Activated CD8-positive, alpha-beta T cell treated with anti-CD3 and anti-CD28 coated beads, Interleukin-2, amount 10 ng/mL, durations not matched to agents 7 days and 5 days (primary cell): ENCODE results near the gene LRP2. TPM values are rescaled to one million over a fixed set of nuclear protein-coding genes. Genes with fewer than 3 reads are reported as not detected.

Experiments
- ATAC-seq: fragments of 150-1000 bp; cut with Tn5 transposase; one replicate; pipeline ENCODE4 v1.10.0; 2021; ENCODE audit warnings: moderate library complexity
- CTCF ChIA-PET: fragments of 350-600 bp; sonication (Branson Sonifier 250); formaldehyde crosslinking; loops from one replicate; lab custom pipeline; 2021; ENCODE audit warnings: antibody characterized with exemption; lab: Charles Lee
- POLR2A ChIA-PET: fragments of 350-600 bp; sonication (Branson Sonifier 250); formaldehyde crosslinking; loops from one replicate; lab custom pipeline; 2021; ENCODE audit warnings: antibody characterized with exemption; lab: Charles Lee
- DNase-seq: peaks from one replicate; pipeline ENCODE4 v3.0.0-alpha.2; 2020
- H3K27ac Mint-ChIP-seq: one replicate; pipeline ENCODE4 v1.8.0; 2021; ENCODE audit warnings: mild to moderate bottlenecking, mixed read lengths
- H3K27me3 Mint-ChIP-seq: one replicate; pipeline ENCODE4 v1.8.0; 2021; ENCODE audit warnings: low read depth, mixed read lengths
- H3K36me3 Mint-ChIP-seq: one replicate; pipeline ENCODE4 v1.8.0; 2021; ENCODE audit warnings: low read depth, mixed read lengths
- H3K4me1 Mint-ChIP-seq: one replicate; pipeline ENCODE4 v1.8.0; 2021; ENCODE audit warnings: low read depth, mixed read lengths
- H3K4me3 Mint-ChIP-seq: one replicate; pipeline ENCODE4 v1.8.0; 2021; ENCODE audit warnings: mild to moderate bottlenecking, mixed read lengths
- H3K9me3 Mint-ChIP-seq: one replicate; pipeline ENCODE4 v1.8.0; 2022; ENCODE audit warnings: mixed read lengths; ENCODE audit not compliant: insufficient read depth
- total RNA-seq, 2 experiments: library from RNA; stranded (reverse); gene quantifications; one replicate each; pipeline ENCODE4 v1.2.3, GENCODE V29; 2021

The LRP2 gene
- total RNA-seq, 2 experiments from 2014 or later, result 0.03 to 0.21 TPM

DNA sequence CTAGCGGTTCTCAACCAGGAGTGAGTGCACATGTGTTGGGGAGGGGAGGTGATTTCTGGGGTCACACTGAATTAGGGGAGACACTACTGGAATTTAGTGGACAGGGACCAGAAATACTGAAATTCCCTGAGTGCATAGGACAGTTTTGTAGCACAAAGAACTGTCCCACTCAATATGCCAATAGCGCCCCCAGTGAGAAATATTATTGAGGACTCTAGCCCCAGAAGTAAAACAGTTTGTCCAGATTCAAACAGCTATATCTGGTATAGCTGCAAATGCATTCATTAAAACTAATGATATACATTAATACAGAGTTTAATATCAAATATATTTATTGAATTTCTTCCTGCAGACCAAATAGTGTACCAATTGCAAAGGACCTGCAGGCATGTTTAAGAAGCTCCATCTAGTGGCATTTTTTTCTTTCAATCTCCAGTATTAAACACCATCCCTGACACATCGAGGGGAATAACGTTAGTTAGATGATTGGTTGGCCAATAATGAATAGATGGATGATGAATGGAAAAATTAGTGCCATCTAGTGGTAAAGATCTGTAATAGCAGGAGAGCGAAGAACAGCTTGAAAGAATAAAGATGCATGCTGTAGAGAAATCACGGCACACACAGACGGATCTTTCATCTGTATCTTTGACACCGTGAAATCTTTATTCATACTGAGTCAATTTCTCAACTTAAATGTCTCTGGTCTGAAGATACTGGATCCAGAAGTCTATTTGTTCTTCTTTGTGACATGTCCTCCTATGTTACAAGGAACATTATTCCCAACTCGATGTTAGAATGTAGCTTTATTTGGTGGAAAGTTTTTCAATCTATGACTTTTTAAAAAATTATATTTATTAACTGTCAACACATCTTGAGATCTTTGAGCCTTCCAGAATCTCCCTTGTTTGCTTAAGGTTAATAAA is 230.5 kb downstream of the LRP2 start:
- Mint-ChIP-seq H3K27me3 (peaks cover 2% of the 10 kb centered on the region), H3K36me3 (no peaks in the 10 kb centered on the region), H3K4me1 (peaks cover 11% of the 10 kb centered on the region), H3K9me3 (no peaks in the 10 kb centered on the region), H3K4me3 (no peak overlapping the region), H3K27ac (no peak overlapping the region)
- DNase-seq, result no peak
- peak; percentile 79 for ATAC-seq
- ChIA-PET POLR2A (interaction anchor here (0.7 kb wide), 1 partner anchor 230 kb away, joined by 3 read pairs; no protein-coding TSS in a partner anchor), CTCF (interaction anchor here (0.6 to 5.0 kb wide), 25 partner anchors 9 to 183 kb away, joined by 3 to 143 read pairs (median 4); no protein-coding TSS in a partner anchor)

DNA sequence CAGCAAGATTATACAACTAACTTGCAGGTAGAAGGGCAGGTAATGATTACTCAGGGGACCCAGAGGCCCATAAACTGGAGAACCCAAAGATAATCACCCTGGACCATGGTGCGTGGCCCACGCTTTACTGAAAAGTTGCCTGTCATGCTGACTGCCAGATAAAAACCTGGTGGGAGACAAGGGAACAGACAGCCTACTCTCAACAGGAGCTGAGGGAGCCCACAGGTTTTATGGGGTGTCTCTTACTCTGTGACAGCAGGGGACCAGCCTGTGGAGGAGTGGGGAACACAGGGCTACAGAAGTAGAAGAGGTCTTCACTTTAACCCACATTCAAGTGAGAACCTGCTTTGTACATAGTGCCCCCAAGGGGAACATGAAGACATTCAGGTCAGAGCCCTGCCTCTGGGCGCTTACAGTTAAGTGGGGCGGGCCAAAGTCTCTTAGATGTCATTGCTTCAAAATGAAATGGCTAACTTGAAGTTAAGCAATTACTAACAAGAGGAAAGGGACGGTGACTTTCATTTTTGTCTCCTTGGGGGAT is 232.6 kb downstream of the LRP2 start:
- no peaks in the 10 kb centered on the region for H3K9me3 Mint-ChIP-seq
- H3K36me3 Mint-ChIP-seq, result no peaks in the 10 kb centered on the region
- ATAC-seq (no peak), DNase-seq (no peak)
- ChIA-PET POLR2A (no interaction called here), CTCF (interaction anchor here (1.2 to 5.0 kb wide), 5 partner anchors 12 to 181 kb away, joined by 3 to 54 read pairs (median 30); no protein-coding TSS in a partner anchor)
- H3K27me3 Mint-ChIP-seq, result peaks cover 10% of the 10 kb centered on the region
- no peak overlapping the region for H3K27ac Mint-ChIP-seq
- H3K4me1 Mint-ChIP-seq, result peaks cover 11% of the 10 kb centered on the region
- no peak overlapping the region for H3K4me3 Mint-ChIP-seq

DNA sequence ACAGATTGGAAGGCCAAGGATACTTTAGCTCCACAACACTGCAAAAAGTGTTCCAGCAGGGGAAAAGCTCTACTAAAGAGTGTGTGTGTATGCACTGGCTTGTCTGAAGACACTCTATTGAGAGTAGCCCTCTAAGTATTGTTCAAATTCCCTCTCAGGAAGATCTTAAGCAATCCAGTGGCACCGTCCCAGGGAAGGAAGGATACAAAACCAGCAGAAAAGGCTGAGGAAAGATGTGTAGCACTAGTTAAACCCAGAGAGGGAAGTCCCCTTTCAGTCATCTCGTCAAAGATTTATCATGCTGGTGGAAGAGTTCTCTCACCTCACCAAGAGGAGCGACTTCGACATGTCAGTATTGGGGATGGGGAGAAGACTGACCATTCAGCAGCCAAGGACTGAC is 242.5 kb downstream of the LRP2 start:
- no peak overlapping the region for H3K4me3 Mint-ChIP-seq
- H3K4me1 Mint-ChIP-seq, result no peaks in the 10 kb centered on the region
- DNase-seq, result no peak
- H3K9me3 Mint-ChIP-seq, result no peaks in the 10 kb centered on the region
- no peak overlapping the region for H3K27ac Mint-ChIP-seq
- no peaks in the 10 kb centered on the region for H3K36me3 Mint-ChIP-seq
- peaks cover 36% of the 10 kb centered on the region for H3K27me3 Mint-ChIP-seq
- CTCF ChIA-PET, result interaction anchor here (1.3 to 3.1 kb wide), 2 partner anchors 11 kb away, joined by 3 to 14 read pairs; no protein-coding TSS in a partner anchor
- no peak for ATAC-seq
- POLR2A ChIA-PET, result no interaction called here

DNA sequence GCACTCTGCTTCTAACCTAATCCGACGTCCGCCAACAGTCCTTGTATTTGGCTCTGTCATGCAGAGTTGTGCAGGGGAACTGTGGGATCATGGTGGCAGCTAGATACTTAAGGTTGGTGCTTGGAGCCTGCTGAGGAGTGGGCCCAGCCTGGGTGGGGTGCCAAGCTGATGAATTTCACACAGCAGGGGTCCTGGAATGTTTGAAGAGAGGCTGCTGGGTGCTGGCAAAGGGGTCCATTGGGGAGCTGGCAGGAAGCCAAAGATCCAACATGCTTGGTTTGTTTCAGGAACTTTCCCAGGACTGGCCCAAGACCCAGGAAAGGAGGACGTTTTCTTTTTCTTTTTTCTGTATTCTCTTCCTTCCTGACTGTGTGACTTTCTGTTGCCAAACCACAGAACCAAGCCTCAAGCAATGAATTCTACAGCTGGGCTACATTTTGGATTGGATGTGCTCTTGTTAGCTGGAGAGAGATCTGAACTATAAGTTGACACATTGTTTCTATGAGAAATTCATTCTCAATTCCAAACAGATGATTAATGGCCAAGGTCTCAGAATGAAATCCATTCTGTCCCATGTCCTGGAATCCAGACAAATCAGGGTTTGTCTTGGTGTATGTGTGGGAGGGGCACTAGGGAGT is 243.1 kb downstream of the LRP2 start:
- Mint-ChIP-seq H3K4me3 (no peak overlapping the region), H3K4me1 (no peaks in the 10 kb centered on the region), H3K9me3 (no peaks in the 10 kb centered on the region), H3K36me3 (no peaks in the 10 kb centered on the region), H3K27me3 (peaks cover 33% of the 10 kb centered on the region), H3K27ac (no peak overlapping the region)
- ATAC-seq (no peak), DNase-seq (no peak)
- CTCF ChIA-PET, result interaction anchor here (1.3 to 3.1 kb wide), 2 partner anchors 11 kb away, joined by 3 to 14 read pairs; no protein-coding TSS in a partner anchor
- POLR2A ChIA-PET, result no interaction called here

DNA sequence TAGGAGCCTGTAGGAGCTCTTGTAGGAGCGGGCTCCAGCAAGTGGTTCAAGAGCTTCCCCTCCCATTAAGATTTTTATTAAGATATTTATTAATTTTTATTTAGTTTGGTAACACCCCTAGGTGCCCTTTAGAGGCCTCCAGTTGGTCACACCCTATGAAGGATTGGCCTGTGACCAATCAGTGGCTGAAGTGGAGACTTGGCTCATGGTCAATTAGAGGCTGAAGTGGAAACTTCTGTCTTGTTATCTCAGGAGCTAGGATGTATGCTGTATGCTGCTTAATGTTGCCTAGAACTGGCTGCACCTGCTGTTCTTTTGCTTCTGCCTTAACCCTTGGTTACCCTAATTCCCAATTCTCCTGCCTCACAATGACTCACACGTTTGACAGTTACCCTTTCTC is 244.3 kb downstream of the LRP2 start:
- CTCF ChIA-PET, result interaction anchor here (1.3 to 4.0 kb wide), 3 partner anchors 9 to 23 kb away, joined by 3 to 30 read pairs (median 14); no protein-coding TSS in a partner anchor
- no peaks in the 10 kb centered on the region for H3K4me1 Mint-ChIP-seq

DNA sequence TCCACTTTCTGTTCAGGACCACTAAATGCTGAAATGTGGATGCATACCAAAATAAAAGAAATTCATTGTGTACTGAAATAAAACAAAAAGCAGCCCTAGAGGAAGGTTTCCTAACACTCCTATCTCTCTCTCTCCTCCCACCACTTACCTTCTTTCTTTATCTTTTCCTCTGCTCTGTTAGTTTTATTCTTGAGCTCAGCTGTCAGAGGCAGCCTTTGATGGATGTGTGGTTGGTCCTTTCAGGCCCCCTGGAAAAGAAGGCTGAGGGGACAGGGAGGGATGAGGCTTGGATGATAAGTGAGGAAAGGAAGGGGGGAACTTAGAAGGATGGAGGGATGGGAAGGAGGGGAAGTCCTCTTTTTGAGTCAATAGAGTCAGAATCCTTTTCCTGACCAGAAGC is 245.3 kb downstream of the LRP2 start:
- H3K27me3 Mint-ChIP-seq, result peaks cover 17% of the 10 kb centered on the region
- H3K4me3 Mint-ChIP-seq, result no peak overlapping the region
- POLR2A ChIA-PET, result no interaction called here
- DNase-seq (no peak), ATAC-seq (no peak)
- no peak overlapping the region for H3K27ac Mint-ChIP-seq
- H3K4me1 Mint-ChIP-seq, result no peaks in the 10 kb centered on the region
- CTCF ChIA-PET, result interaction anchor here (0.9 to 4.0 kb wide), 5 partner anchors 8 to 155 kb away, joined by 3 to 30 read pairs (median 3); no protein-coding TSS in a partner anchor
- no peaks in the 10 kb centered on the region for H3K9me3 Mint-ChIP-seq
- no peaks in the 10 kb centered on the region for H3K36me3 Mint-ChIP-seq

More for the DNA sequence above, 244.3 kb downstream of the LRP2 start:
- Mint-ChIP-seq H3K27ac (no peak overlapping the region), H3K4me3 (no peak overlapping the region), H3K9me3 (no peaks in the 10 kb centered on the region), H3K27me3 (peaks cover 24% of the 10 kb centered on the region), H3K36me3 (no peaks in the 10 kb centered on the region)
- no peak for DNase-seq
- no peak for ATAC-seq
- POLR2A ChIA-PET, result no interaction called here

DNA sequence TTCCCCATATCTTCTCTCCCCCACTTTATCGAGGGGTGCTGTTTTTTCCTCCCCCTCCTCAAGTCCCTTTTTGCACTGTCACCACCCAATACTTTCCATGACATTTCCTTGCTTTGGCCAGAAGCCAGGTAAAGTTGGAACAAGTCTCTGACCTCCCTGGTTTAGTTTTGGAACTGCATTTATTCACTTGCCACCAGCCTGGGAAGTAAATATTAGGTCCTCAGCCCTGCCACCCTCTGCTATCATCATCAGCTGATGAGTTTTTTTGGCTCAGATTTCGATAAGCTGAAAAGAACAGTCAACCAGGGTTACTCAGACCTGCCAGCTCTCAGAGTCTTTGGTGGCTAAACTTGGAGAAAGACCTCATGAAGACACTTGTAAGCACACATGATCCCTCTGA is 246.0 kb downstream of the LRP2 start:
- no peak overlapping the region for H3K27ac Mint-ChIP-seq
- H3K27me3 Mint-ChIP-seq, result peaks cover 13% of the 10 kb centered on the region
- DNase-seq (no peak), ATAC-seq (no peak)
- no peaks in the 10 kb centered on the region for H3K9me3 Mint-ChIP-seq
- no peaks in the 10 kb centered on the region for H3K4me1 Mint-ChIP-seq
- ChIA-PET POLR2A (no interaction called here), CTCF (interaction anchor here (0.9 to 4.0 kb wide), 3 partner anchors 15 to 154 kb away, joined by 3 to 30 read pairs (median 5); no protein-coding TSS in a partner anchor)
- H3K36me3 Mint-ChIP-seq, result no peaks in the 10 kb centered on the region
- H3K4me3 Mint-ChIP-seq, result no peak overlapping the region

DNA sequence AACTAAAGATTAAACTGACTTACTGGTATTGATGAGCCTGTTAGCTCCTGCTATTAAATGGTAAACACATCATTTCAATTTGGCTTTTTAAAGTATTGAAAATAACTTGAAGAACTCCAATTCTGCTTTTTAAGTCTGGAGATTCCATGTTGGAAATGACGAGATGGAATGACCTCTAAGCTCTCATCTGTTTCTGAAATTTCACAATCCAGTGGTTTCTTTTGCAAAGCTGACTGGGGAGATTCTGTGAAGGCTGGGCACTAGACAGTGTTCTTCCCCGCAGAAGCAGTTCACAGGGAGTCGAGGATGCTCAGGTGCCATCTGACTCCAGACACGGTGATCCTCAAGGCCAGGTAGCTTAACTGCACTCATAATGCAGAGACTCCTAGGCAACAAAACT is 248.3 kb downstream of the LRP2 start:
- Mint-ChIP-seq H3K4me1 (peaks cover 11% of the 10 kb centered on the region), H3K36me3 (no peaks in the 10 kb centered on the region), H3K27me3 (peaks cover 10% of the 10 kb centered on the region), H3K4me3 (no peak overlapping the region), H3K27ac (no peak overlapping the region), H3K9me3 (no peaks in the 10 kb centered on the region)
- DNase-seq (no peak), ATAC-seq (no peak)
- ChIA-PET CTCF (interaction anchor here (1.2 to 2.2 kb wide), 2 partner anchors 28 to 153 kb away, joined by 4 to 5 read pairs; no protein-coding TSS in a partner anchor), POLR2A (no interaction called here)

DNA sequence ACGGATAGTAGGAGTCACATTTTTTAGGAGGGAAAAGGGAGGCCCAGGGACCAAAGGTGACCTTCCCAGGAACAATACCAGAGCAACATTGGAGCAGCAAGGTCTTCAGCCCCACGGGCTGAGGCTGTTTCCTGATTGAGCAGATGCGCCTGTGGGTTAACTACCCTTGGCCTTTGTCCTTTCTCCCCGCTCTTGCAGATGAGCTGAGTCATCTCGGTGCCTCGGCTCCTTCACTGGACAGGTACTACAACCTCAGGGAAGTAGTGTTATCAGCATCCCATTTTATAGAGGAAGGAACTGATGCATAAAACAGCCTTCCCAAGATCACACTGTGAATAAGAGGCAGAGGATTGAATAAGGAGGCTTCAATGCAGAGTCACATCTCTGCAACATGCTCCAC is 249.5 kb downstream of the LRP2 start:
- no peak overlapping the region for H3K4me3 Mint-ChIP-seq
- DNase-seq (no peak), ATAC-seq (no peak)
- no peaks in the 10 kb centered on the region for H3K36me3 Mint-ChIP-seq
- H3K27me3 Mint-ChIP-seq, result peaks cover 10% of the 10 kb centered on the region
- ChIA-PET CTCF (interaction anchor here (1.1 to 6.8 kb wide), 2 partner anchors 15 to 19 kb away, joined by 3 to 143 read pairs; no protein-coding TSS in a partner anchor), POLR2A (no interaction called here)
- H3K9me3 Mint-ChIP-seq, result no peaks in the 10 kb centered on the region
- no peak overlapping the region for H3K27ac Mint-ChIP-seq
- peaks cover 23% of the 10 kb centered on the region for H3K4me1 Mint-ChIP-seq

DNA sequence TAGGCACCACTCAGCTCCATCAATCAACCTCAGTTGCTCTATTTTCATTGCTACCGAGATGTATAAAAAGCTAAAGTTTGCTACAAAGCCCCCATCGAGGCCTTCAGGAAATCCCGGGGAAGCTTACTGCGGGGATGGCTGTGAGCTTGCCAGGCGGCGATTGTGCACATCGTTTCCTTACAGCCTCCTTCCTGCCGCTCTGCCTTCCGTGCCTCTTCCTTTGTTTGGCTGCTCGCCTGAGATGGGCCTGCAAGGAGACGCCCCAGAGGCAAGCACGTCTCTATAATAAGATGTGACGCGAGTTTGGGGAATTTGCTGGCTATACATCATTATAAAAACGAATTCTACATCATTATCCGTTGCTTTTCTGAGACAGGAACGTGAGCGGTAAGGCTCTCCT is 251.4 kb downstream of the LRP2 start:
- Mint-ChIP-seq H3K27ac (no peak overlapping the region), H3K36me3 (peaks cover 6% of the 10 kb centered on the region), H3K9me3 (no peaks in the 10 kb centered on the region), H3K27me3 (peaks cover 2% of the 10 kb centered on the region), H3K4me3 (no peak overlapping the region), H3K4me1 (peaks cover 41% of the 10 kb centered on the region)
- CTCF ChIA-PET, result interaction anchor here (0.7 to 6.8 kb wide), 13 partner anchors 14 to 718 kb away, joined by 3 to 181 read pairs (median 17); partner anchors contain the start of gene DHRS9
- no peak for DNase-seq
- POLR2A ChIA-PET, result no interaction called here
- ATAC-seq, result no peak

DNA sequence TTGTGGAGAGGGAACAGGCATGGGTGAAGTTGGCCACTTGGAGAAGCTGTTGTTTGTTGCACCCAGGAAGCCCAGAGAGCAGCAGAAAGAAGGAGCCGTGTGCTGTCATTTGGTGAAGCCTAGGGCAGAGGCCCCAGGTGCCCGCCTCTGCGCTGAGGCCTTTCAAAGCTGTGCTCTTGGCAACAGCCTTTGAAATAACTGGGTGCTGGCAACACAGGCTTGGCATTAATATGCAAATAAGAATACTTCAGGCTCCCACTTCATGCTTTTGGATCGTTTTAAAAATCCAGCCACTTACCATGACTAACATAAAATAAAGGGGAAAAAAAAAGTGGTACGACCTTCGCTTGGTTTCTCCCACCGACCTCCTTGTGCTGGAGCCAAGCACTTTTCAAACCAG is 251.9 kb downstream of the LRP2 start:
- no peak for ATAC-seq
- DNase-seq, result no peak
- ChIA-PET POLR2A (no interaction called here), CTCF (interaction anchor here (0.7 to 6.8 kb wide), 26 partner anchors 14 to 718 kb away, joined by 3 to 181 read pairs (median 4); partner anchors contain the start of gene DHRS9)
- Mint-ChIP-seq H3K4me1 (peaks cover 46% of the 10 kb centered on the region), H3K27me3 (no peaks in the 10 kb centered on the region), H3K36me3 (peaks cover 8% of the 10 kb centered on the region), H3K4me3 (no peak overlapping the region), H3K9me3 (no peaks in the 10 kb centered on the region), H3K27ac (no peak overlapping the region)
